ENCODE measurements around the gene PDP2. TPM values are rescaled to one million over a fixed set of nuclear protein-coding genes. Genes with fewer than 3 reads are reported as not detected.

PDP2 gene
- total RNA-seq, 1 donor from 2014 or later, result 14.0 TPM

GRCh38 chr16:66928702-66929388 is 48.5 kb downstream of the PDP2 start:
- Histone ChIP-seq H3K4me1 (peaks cover 25% of the 10 kb centered on the region), H3K4me3 (no peak overlapping the region)
- intact Hi-C loops (cut with DNase I), result loop anchor here (5.0 kb wide), 1 partner anchor 37 kb away; no protein-coding TSS in a partner anchor

GRCh38 chr16:66930189-66930588 is 49.9 kb downstream of the PDP2 start:
- H3K36me3 ChIP-seq, result no peaks in the 10 kb centered on the region
- H3K27ac ChIP-seq, result no peak overlapping the region
- H3K4me1 ChIP-seq, result peaks cover 26% of the 10 kb centered on the region
- no peak for TF ChIP-seq POLR2A (IDR thresholded peaks at IDR 0.05)
- TF ChIP-seq CTCF (IDR thresholded peaks at IDR 0.05), result no peak
- no peak for TF ChIP-seq POLR2AphosphoS5 (IDR thresholded peaks at IDR 0.05; ENCODE audit: insufficient read depth in 1 of 2, low read depth in 1 of 2)
- intact Hi-C loops (cut with DNase I), result no loop called here
- no peaks in the 10 kb centered on the region for H3K9me3 ChIP-seq
- H3K4me3 ChIP-seq, result no peak overlapping the region
- no peak for DNase-seq (ENCODE audit: extremely low spot score in 2 of 2)
- no peaks in the 10 kb centered on the region for H3K27me3 ChIP-seq

More at GRCh38 chr16:66928702-66929388, 48.5 kb downstream of the PDP2 start:
- no peak for DNase-seq (ENCODE audit: extremely low spot score in 2 of 2)
- Histone ChIP-seq H3K27ac (no peak overlapping the region), H3K9me3 (no peaks in the 10 kb centered on the region), H3K36me3 (no peaks in the 10 kb centered on the region), H3K27me3 (no peaks in the 10 kb centered on the region)
- no peak for TF ChIP-seq CTCF (IDR thresholded peaks at IDR 0.05)

- intact Hi-C loops (cut with DNase I), result no loop called here
- Histone ChIP-seq H3K9me3 (no peaks in the 10 kb centered on the region), H3K4me3 (no peak overlapping the region), H3K4me1 (peaks cover 38% of the 10 kb centered on the region), H3K36me3 (peaks cover 0 to 4% of the 10 kb centered on the region in 2 donors), H3K27ac (no peak overlapping the region), H3K27me3 (no peaks in the 10 kb centered on the region)
- DNase-seq (ENCODE audit: extremely low spot score in 2 of 2), result no peak
- TF ChIP-seq POLR2A (IDR thresholded peaks at IDR 0.05) (no peak), POLR2AphosphoS5 (IDR thresholded peaks at IDR 0.05; ENCODE audit: insufficient read depth in 1 of 2, low read depth in 1 of 2) (no peak), CTCF (IDR thresholded peaks at IDR 0.05) (no peak)
Measured at GRCh38 chr16:66931665-66932064, 51.4 kb downstream of the PDP2 start.

- peaks cover 42% of the 10 kb centered on the region for H3K4me1 ChIP-seq
- DNase-seq (ENCODE audit: extremely low spot score in 2 of 2), result no peak
- no peaks in the 10 kb centered on the region for H3K9me3 ChIP-seq
- H3K27me3 ChIP-seq, result no peaks in the 10 kb centered on the region
- H3K4me3 ChIP-seq, result no peak overlapping the region
- intact Hi-C loops (cut with DNase I), result no loop called here
- TF ChIP-seq CTCF (IDR thresholded peaks at IDR 0.05), result no peak
- TF ChIP-seq POLR2A (IDR thresholded peaks at IDR 0.05), result no peak
- no peak for TF ChIP-seq POLR2AphosphoS5 (IDR thresholded peaks at IDR 0.05; ENCODE audit: insufficient read depth in 1 of 2, low read depth in 1 of 2)
- H3K27ac ChIP-seq, result no peak overlapping the region
- H3K36me3 ChIP-seq, result peaks cover 0 to 5% of the 10 kb centered on the region in 2 donors
Measured at GRCh38 chr16:66932076-66932475, 51.8 kb downstream of the PDP2 start.

- Histone ChIP-seq H3K27me3 (no peaks in the 10 kb centered on the region), H3K4me3 (peak overlapping the region; percentile 73 to 94), H3K9me3 (no peaks in the 10 kb centered on the region), H3K27ac (peak overlapping the region; percentile 90), H3K4me1 (peaks cover 55% of the 10 kb centered on the region), H3K36me3 (peaks cover 0 to 5% of the 10 kb centered on the region in 2 donors)
- no peak for DNase-seq (ENCODE audit: extremely low spot score in 2 of 2)
- TF ChIP-seq POLR2AphosphoS5 (IDR thresholded peaks at IDR 0.05; ENCODE audit: insufficient read depth in 1 of 2, low read depth in 1 of 2), result no peak
- TF ChIP-seq POLR2A (IDR thresholded peaks at IDR 0.05), result no peak
- no peak for TF ChIP-seq CTCF (IDR thresholded peaks at IDR 0.05)
- intact Hi-C loops (cut with DNase I), result no loop called here
Measured at GRCh38 chr16:66933776-66934137, 53.4 kb downstream of the PDP2 start.
